HepG2 (cell line): ENCODE results near the gene NFATC4. TPM values are rescaled to one million over a fixed set of nuclear protein-coding genes. Genes with fewer than 3 reads are reported as not detected.

Experiments
- ATAC-seq: fragments of 200-7000 bp; cut with Tn5 transposase; 3 replicates; pipeline ENCODE4 v1.9.1; 2020; ENCODE audit warnings: mild to moderate bottlenecking, moderate library complexity
- BruUV-seq: library from RNA; stranded (reverse); fragments of 400-500 nt; replicated peaks from 2 replicates; lab custom pipeline; 2021; lab: Mats Ljungman, UMichigan
- CTCF ChIA-PET: fragments of 300-600 bp; formaldehyde crosslinking; extraction: SDS; loops from one replicate; lab custom pipeline; 2021; ENCODE audit warnings: low total read pairs, inconsistent platforms, low intra/inter-chr PET ratio; lab: Yijun Ruan, JAX
- POLR2A ChIA-PET: fragments of 350-600 bp; sonication (Branson Sonifier 250); formaldehyde crosslinking; loops from one replicate; lab custom pipeline; 2020; ENCODE audit warnings: antibody characterized with exemption, inconsistent platforms; lab: Yijun Ruan, JAX
- DNase-seq: peaks from one replicate; pipeline ENCODE4 v3.0.0-alpha.2; 2015; ENCODE audit warnings: low spot score
- FAIRE-seq: peaks from 3 replicates; lab custom pipeline; 2011; peaks lifted over from hg19 to GRCh38; lab: Jason Lieb, UNC
- H2AFZ ChIP-seq: one replicate; pipeline ENCODE4 v1.6.1; 2011; ENCODE audit warnings: low read length, inconsistent platforms
- H3K27ac ChIP-seq: fragments of 300-600 bp; 3 replicates; pipeline ENCODE4 v1.8.0; 2011; ENCODE audit warnings: mixed run types, mild to moderate bottlenecking, mixed read lengths, low read length, inconsistent platforms; ENCODE audit not compliant: insufficient read depth; ENCODE audit errors: extremely low read length
- H3K27me3 ChIP-seq, 2 experiments: fragments of 200-600 bp in 1 of 2; 2 replicates in 1 of 2; 3 replicates in 1 of 2; pipeline versions ENCODE4 v1.6.0 to v1.8.0; 2011; ENCODE audit warnings: low read length in 2 of 2, mild to moderate bottlenecking in 2 of 2, moderate library complexity in 2 of 2, inconsistent platforms in 1 of 2; ENCODE audit not compliant: insufficient read depth in 2 of 2, control insufficient read depth in 1 of 2
- H3K36me3 ChIP-seq, 2 experiments: fragments of 200-600 bp in 1 of 2; replicated peaks in 1 of 2; 2 replicates in 1 of 2; 3 replicates in 1 of 2; pipeline versions ENCODE4 v1.5.1 to v1.8.0; 2011; ENCODE audit warnings: low read length in 2 of 2, inconsistent platforms in 1 of 2; ENCODE audit not compliant: insufficient read depth in 2 of 2, control insufficient read depth in 1 of 2
- H3K4me1 ChIP-seq: 2 replicates; pipeline ENCODE4 v1.5.1; 2012; ENCODE audit warnings: low read length, inconsistent platforms; ENCODE audit not compliant: insufficient read depth
- H3K4me2 ChIP-seq: 2 replicates; pipeline ENCODE4 v1.6.0; 2011; ENCODE audit warnings: low read depth, low read length, inconsistent platforms
- H3K4me3 ChIP-seq, 3 experiments: fragments of 200-600 bp in 1 of 3; sonication (generic), shearing (Covaris generic) in 1 of 3; replicated peaks in 1 of 3; 2 replicates each; pipeline ENCODE4 v1.5.1; 2011 to 2016; ENCODE audit warnings: low read length in 3 of 3, inconsistent platforms in 2 of 3, low read depth in 2 of 3, mild to moderate bottlenecking in 2 of 3, control low read depth in 1 of 3, mixed read lengths in 1 of 3; ENCODE audit not compliant: insufficient read depth in 1 of 3
- H3K79me2 ChIP-seq: one replicate; pipeline ENCODE4 v1.6.1; 2011; ENCODE audit warnings: low read length, inconsistent platforms; ENCODE audit not compliant: insufficient read depth
- H3K9ac ChIP-seq: 2 replicates; pipeline ENCODE4 v1.6.0; 2011; ENCODE audit warnings: mild to moderate bottlenecking, low read depth, low read length, inconsistent platforms; ENCODE audit not compliant: insufficient read depth
- H3K9me3 ChIP-seq: 2 replicates; pipeline ENCODE4 v1.5.1; 2012; ENCODE audit warnings: mild to moderate bottlenecking, low read length
- H4K20me1 ChIP-seq: 2 replicates; pipeline ENCODE4 v1.6.0; 2011; ENCODE audit warnings: inconsistent platforms, mild to moderate bottlenecking, low read length, moderate library complexity; ENCODE audit not compliant: insufficient read depth
- CHD4 ChIP-seq: fragments of 200-600 bp; sonication (generic); IDR thresholded peaks from 2 replicates; pipeline ENCODE4 v1.7.0; 2017; ENCODE audit warnings: mild to moderate bottlenecking, low read length, borderline replicate concordance
- GABPA ChIP-seq, 2 experiments: IDR thresholded peaks; 2 replicates each; pipeline ENCODE4 v1.6.1; 2011 to 2016; ENCODE audit warnings: low read depth in 2 of 2, low read length in 1 of 2, missing biosample characterization in 1 of 2, missing genetic modification characterization in 1 of 2
- HDAC2 ChIP-seq: sonication (generic); formaldehyde crosslinking; IDR thresholded peaks from 2 replicates; pipeline ENCODE4 v1.4.0; 2020; ENCODE audit warnings: missing genetic modification reagents
- HNF4G ChIP-seq, 2 experiments: sonication (generic) in 1 of 2; formaldehyde crosslinking in 1 of 2; IDR thresholded peaks; 2 replicates each; pipeline versions ENCODE4 v1.4.0 to v1.6.1; 2011 to 2020; ENCODE audit warnings: borderline replicate concordance in 2 of 2, low read depth in 2 of 2, mild to moderate bottlenecking in 2 of 2, low read length in 1 of 2, missing genetic modification reagents in 1 of 2, moderate library complexity in 1 of 2
- HNRNPLL ChIP-seq: fragments of 200-400 bp; formaldehyde crosslinking; IDR thresholded peaks from 2 replicates; pipeline ENCODE4 v1.6.1; 2017; ENCODE audit warnings: mild to moderate bottlenecking, low read depth, low read length; ENCODE audit not compliant: poor library complexity, severe bottlenecking
- ISX ChIP-seq: sonication (generic); formaldehyde crosslinking; conservative IDR thresholded peaks from 2 replicates; pipeline ENCODE4 v1.5.0; 2020; ENCODE audit warnings: missing genetic modification reagents
- SRF ChIP-seq: IDR thresholded peaks from 2 replicates; pipeline ENCODE4 v1.6.1; 2011; ENCODE audit warnings: mild to moderate bottlenecking, low read depth, low read length, moderate library complexity
- WIZ ChIP-seq: sonication (generic); formaldehyde crosslinking; IDR thresholded peaks from 2 replicates; pipeline ENCODE4 v1.5.1; 2020; ENCODE audit warnings: mild to moderate bottlenecking, missing genetic modification reagents
- ZNF235 ChIP-seq: sonication (generic); formaldehyde crosslinking; IDR thresholded peaks from 2 replicates; pipeline ENCODE4 v1.8.1; 2023; ENCODE audit warnings: mild to moderate bottlenecking, missing genetic modification reagents, borderline replicate concordance
- ZNF546 ChIP-seq: sonication (generic); formaldehyde crosslinking; conservative IDR thresholded peaks from 2 replicates; pipeline ENCODE4 v1.8.1; 2023; ENCODE audit warnings: mild to moderate bottlenecking, missing genetic modification reagents
- ZNF563 ChIP-seq: sonication (generic); formaldehyde crosslinking; IDR thresholded peaks from 2 replicates; pipeline ENCODE4 v1.8.0; 2022; ENCODE audit warnings: mild to moderate bottlenecking, moderate library complexity, missing genetic modification reagents
- ZNF607 ChIP-seq: sonication (generic); formaldehyde crosslinking; IDR thresholded peaks from 2 replicates; pipeline ENCODE4 v1.5.1; 2020; ENCODE audit warnings: missing genetic modification reagents, mild to moderate bottlenecking, borderline replicate concordance
- ZNF709 ChIP-seq: sonication (generic); formaldehyde crosslinking; IDR thresholded peaks from 2 replicates; pipeline ENCODE4 v1.5.0; 2020; ENCODE audit warnings: mild to moderate bottlenecking, missing genetic modification reagents
- ZNF761 ChIP-seq: sonication (generic); formaldehyde crosslinking; conservative IDR thresholded peaks from 2 replicates; pipeline ENCODE4 v1.4.0; 2020; ENCODE audit warnings: mild to moderate bottlenecking, missing genetic modification reagents
- ZNF768 ChIP-seq: sonication (generic); formaldehyde crosslinking; IDR thresholded peaks from 2 replicates; pipeline ENCODE4 v1.4.0; 2020; ENCODE audit warnings: missing genetic modification reagents
- WGBS: methylation state at CpG from one replicate; pipeline ENCODE4 v1.1.6; 2017; ENCODE audit warnings: low lambda C conversion rate; 5-methylcytosine and 5-hydroxymethylcytosine counted together
- in situ Hi-C: cut with HindIII; loops from 2 replicates; pipeline ENCODE4 v1.10.0; 2017; ENCODE audit warnings: low pct_unique_long_range_greater_than_20kb; ENCODE audit not compliant: extremely low pct_ligation_motif_present
- intact Hi-C: fragments of 100-400 bp; cut with micrococcal nuclease; formaldehyde crosslinking; loops from one replicate; pipeline ENCODE4 v1.10.0; 2022; ENCODE audit not compliant: unreplicated experiment
- polyA plus RNA-seq, 8 experiments: library from polyadenylated mRNA; depleted of rRNA in 3 of 8; stranded (reverse) in 7 of 8; unstranded in 1 of 8; fragments of >200 nt; fragmentation: Illumina TruSeq in 4 of 8; extraction: Trizol in 4 of 8; gene quantifications; 2 replicates each; pipeline versions ENCODE4 v1.2.1 to v1.2.3, GENCODE V29; 2011 to 2016; ENCODE audit warnings: low read depth in 4 of 8, missing spikeins in 1 of 8, mixed read lengths in 1 of 8; ENCODE audit not compliant: insufficient read depth in 1 of 8
- total RNA-seq, 5 experiments: library from RNA; depleted of rRNA; stranded (reverse); fragments of >200 nt; fragmentation: Illumina TruSeq; extraction: Trizol; gene quantifications; 2 replicates each; pipeline ENCODE4 v1.2.3, GENCODE V29; 2016; ENCODE audit warnings: low read depth in 1 of 5
- TF ChIP-seq, protein P1 (sequence below): sonication (generic); formaldehyde crosslinking; IDR thresholded peaks from 2 replicates; pipeline ENCODE4 v1.8.1; 2023; ENCODE audit warnings: missing genetic modification reagents, mild to moderate bottlenecking, borderline replicate concordance

The NFATC4 gene
- total and polyA plus RNA-seq, 2 of the 13 experiments (the other 11 are each of a cell fraction or from before 2014, with no cell fraction given) = 0.04 to 0.15 TPM

- Histone ChIP-seq H3K4me1 (peaks cover 34% of the 10 kb centered on the region), H3K27ac (no peak overlapping the region), H3K9ac (no peak overlapping the region), H3K9me3 (no peaks in the 10 kb centered on the region), H2AFZ (no peak overlapping the region), H3K27me3 (peaks cover 31 to 80% of the 10 kb centered on the region in 2 experiments), H3K79me2 (no peaks in the 10 kb centered on the region), H3K4me2 (no peak overlapping the region), H3K4me3 (no peak overlapping the region), H4K20me1 (no peaks in the 10 kb centered on the region), H3K36me3 (no peaks in the 10 kb centered on the region)
- no peak for DNase-seq
- BruUV-seq = no TSS peak
- no peak for FAIRE-seq
- ATAC-seq = no peak
- intact Hi-C loops = no loop called here
- ChIA-PET CTCF (interaction anchor here (10.2 kb wide), 1 partner anchor 105 kb away, joined by 235 read pairs; the partner anchor contains the start of genes CBLN3 and KHNYN), POLR2A (interaction anchor here (0.9 to 3.1 kb wide), 5 partner anchors 86 to 134 kb away, joined by 3 to 14 read pairs (median 4); partner anchors contain the start of genes CBLN3, KHNYN, TINF2 and TM9SF1)
- in situ Hi-C loops = no loop called here
- TF ChIP-seq ZNF607 (CRISPR knock-in tag) (0 out of 2 replicates have a peak, but pooled peaks have one; percentile 21), ZNF235 (CRISPR knock-in tag) (no peak), SRF (no peak)
- WGBS = 14% methylated on average over 12 of the region's 12 CpGs
Observed at GRCh38 chr14:24329073-24329663, 38.8 kb upstream of the NFATC4 start.

- H3K4me2 ChIP-seq = no peak overlapping the region
- in situ Hi-C loops = loop anchor here (5.0 kb wide), 1 partner anchor 103 kb away; no protein-coding TSS in a partner anchor
- ChIA-PET CTCF (interaction anchor here (10.2 kb wide), 1 partner anchor 104 kb away, joined by 235 read pairs; the partner anchor contains the start of genes CBLN3 and KHNYN), POLR2A (interaction anchor here (0.9 to 3.1 kb wide), 5 partner anchors 87 to 134 kb away, joined by 3 to 14 read pairs (median 4); partner anchors contain the start of genes CBLN3, KHNYN, TINF2 and TM9SF1)
- H3K9me3 ChIP-seq = no peaks in the 10 kb centered on the region
- no peak overlapping the region for H2AFZ ChIP-seq
- BruUV-seq = no TSS peak
- H3K9ac ChIP-seq = no peak overlapping the region
- no peak overlapping the region for H3K4me3 ChIP-seq
- DNase-seq = no peak
- H3K27ac ChIP-seq = no peak overlapping the region
- no peaks in the 10 kb centered on the region for H4K20me1 ChIP-seq
- ATAC-seq = no peak
- no peaks in the 10 kb centered on the region for H3K79me2 ChIP-seq
- intact Hi-C loops = loop anchor here (5.0 kb wide), 1 partner anchor 1562 kb away; the partner anchor contains the start of gene OXA1L
- H3K27me3 ChIP-seq = peaks cover 32 to 82% of the 10 kb centered on the region in 2 experiments
- H3K36me3 ChIP-seq = no peaks in the 10 kb centered on the region
- 50% methylated on average over 9 of the region's 9 CpGs for WGBS
- FAIRE-seq = no peak
- peaks cover 31% of the 10 kb centered on the region for H3K4me1 ChIP-seq
- TF ChIP-seq ZNF546 (no peak), ZNF768 (0 out of 2 replicates have a peak, but pooled peaks have one; percentile 27), HDAC2 (CRISPR knock-in tag) (no peak), GABPA (IDR thresholded peaks at IDR 0.05; ENCODE audit: low read depth, low read length) (no peak), GABPA (CRISPR knock-in tag; IDR thresholded peaks at IDR 0.05; ENCODE audit: low read depth) (no peak), WIZ (no peak), ISX (CRISPR knock-in tag) (no peak), ZNF709 (CRISPR knock-in tag) (0 out of 2 replicates have a peak, but pooled peaks have one; percentile 15), HNRNPLL (no peak), CHD4 (no peak), ZNF761 (CRISPR knock-in tag) (no peak), HNF4G (IDR thresholded peaks at IDR 0.05; ENCODE audit: borderline replicate concordance, low read depth, low read length) (no peak), HNF4G (CRISPR knock-in tag; IDR thresholded peaks at IDR 0.05; ENCODE audit: borderline replicate concordance, low read depth) (no peak), ZNF563 (CRISPR knock-in tag) (peak; percentile 24; the same call in 1 of the 2 replicates)
- TF ChIP-seq, protein P1, sequence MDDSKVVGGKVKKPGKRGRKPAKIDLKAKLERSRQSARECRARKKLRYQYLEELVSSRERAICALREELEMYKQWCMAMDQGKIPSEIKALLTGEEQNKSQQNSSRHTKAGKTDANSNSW (CRISPR knock-in tag) = no peak
Observed at GRCh38 chr14:24329736-24330135, 38.2 kb upstream of the NFATC4 start.
